SK-N-SH treated with all-trans-retinoic acid at 6 μM for 48 hours (cell line): ENCODE results near the gene MS4A10.

ENCODE experiments used
- GLIS3 ChIP-seq: fragments of 250-450 bp; sonication (Bioruptor Pico); IDR thresholded peaks from 2 replicates; pipeline ENCODE4 v1.5.0; 2020; ENCODE audit warnings: mild to moderate bottlenecking, moderate library complexity
- OSR1 ChIP-seq: fragments of 250-450 bp; sonication (Bioruptor Pico); IDR thresholded peaks from 2 replicates; pipeline ENCODE4 v1.8.0; 2022; ENCODE audit warnings: moderate library complexity, mild to moderate bottlenecking, inconsistent platforms
- PATZ1 ChIP-seq: fragments of 250-450 bp; sonication (Bioruptor Pico); IDR thresholded peaks from 2 replicates; pipeline ENCODE4 v1.8.0; 2020; ENCODE audit warnings: mild to moderate bottlenecking, moderate library complexity, borderline replicate concordance
- ZFP3 ChIP-seq: fragments of 250-450 bp; sonication (Bioruptor Pico); IDR thresholded peaks from 2 replicates; pipeline ENCODE4 v1.5.0; 2020; ENCODE audit warnings: mild to moderate bottlenecking, moderate library complexity
- ZNF70 ChIP-seq: fragments of 450-650 bp; formaldehyde crosslinking; IDR thresholded peaks from 2 replicates; pipeline ENCODE4 v1.5.0; 2020; ENCODE audit warnings: mild to moderate bottlenecking, moderate library complexity

- no peak for TF ChIP-seq ZFP3 (CRISPR knock-in tag)
- no peak for TF ChIP-seq OSR1
- no peak for TF ChIP-seq ZNF70
- no peak for TF ChIP-seq PATZ1
- TF ChIP-seq GLIS3 (CRISPR knock-in tag) = no peak
These were observed 28.7 kb upstream of the MS4A10 start, which contains the start of gene MS4A15 for GRCh38 chr11:60756307-60757032.
